GM19043 (cell line): ENCODE measurements around the gene PRELID1.
"Not testable (repeated sequence)": the region's sequence is repeated elsewhere in the genome, so short reads cannot be mapped to it uniquely, and the experiment has no call there.

ENCODE experiments used
- ATAC-seq: cut with Tn5 transposase; IDR thresholded peaks from one replicate; pipeline ENCODE4 v1.9.1; 2021; ENCODE audit warnings: low read depth; ENCODE audit not compliant: unreplicated experiment

Gene PRELID1

DNA sequence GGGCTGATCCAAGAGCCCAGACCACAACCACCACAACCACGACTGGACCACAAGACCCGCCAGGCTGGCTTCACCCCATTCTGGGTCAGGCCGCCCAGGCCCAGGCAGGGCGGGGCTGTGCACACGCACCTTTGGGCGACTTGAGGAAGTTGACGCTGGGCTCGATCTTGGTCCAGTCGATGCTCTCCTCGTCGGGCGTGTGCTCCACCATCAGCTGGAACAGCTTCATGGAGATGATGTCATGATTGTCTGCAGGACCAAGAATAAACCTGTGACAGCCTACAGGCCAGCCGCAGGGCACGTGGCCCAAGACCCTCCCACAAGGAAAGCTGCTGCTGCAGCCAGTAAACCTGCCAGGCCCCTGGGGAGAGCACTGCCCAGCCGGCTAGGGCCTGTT, 30.6 kb downstream of the PRELID1 start:
- ATAC-seq, result no peak

DNA sequence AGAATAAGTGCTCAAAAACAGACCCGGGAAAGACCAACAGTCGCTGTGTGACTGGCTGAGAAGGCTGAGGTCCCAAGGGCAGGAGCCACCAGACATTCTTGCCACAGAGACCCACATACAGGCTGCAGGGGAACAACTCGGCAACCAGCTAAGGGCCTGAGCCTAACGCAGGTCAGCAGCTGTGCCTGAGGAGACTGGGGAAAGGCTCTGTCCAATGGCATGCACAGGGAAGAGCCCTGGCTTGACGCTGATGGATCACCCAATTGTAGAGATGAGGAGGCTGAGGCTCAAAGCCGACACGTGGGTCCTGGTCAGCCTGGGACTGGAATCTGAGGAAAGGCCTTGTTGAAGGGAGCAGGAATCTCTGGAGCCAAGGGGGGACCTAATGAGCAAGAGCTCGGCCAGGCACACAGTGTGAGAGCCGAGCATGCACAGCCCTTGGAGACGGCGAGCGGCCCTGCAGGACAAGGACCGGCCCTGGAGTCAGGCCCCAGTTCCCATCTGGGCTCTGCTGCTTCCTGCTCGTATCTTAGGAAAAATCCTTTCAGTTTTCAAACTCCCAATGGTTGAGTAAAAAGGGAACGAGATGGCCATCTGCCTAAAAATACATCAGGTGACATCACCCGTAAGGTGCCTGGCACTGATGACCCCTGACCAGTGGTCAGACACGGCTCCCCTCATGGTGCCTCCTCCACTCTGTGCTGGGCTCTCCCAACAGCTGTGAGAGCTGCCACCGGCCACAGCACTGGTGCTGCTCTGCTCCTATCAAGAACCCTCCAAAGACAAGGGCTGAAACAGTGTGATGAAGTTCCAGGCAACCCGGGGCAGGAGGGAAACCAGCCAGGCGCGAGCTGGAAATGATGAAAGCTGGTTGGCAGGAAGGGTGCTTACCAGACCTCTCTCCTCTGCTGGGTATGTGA, 31.4 kb downstream of the PRELID1 start:
- ATAC-seq, result no peak

DNA sequence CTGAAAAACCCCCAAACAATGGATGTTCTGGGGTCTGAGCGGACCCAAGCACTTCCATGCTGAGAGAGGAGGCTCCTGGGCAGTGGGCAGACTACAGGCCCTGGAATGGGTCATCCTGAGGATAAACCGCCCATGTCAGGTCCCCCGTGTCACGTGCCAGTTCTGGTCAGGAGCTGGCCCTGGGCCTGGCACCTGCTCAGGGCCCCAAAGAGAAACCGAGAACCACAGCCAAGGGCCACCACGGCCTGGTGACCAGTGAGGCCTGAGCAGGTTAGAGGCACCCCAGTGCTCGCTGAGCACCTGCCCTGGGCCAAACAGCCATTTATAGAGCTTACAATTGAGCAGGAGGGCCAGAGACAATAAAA, 32.1 kb downstream of the PRELID1 start:
- ATAC-seq, result no peak

GRCh38 chr5:177336112-177336511, 32.5 kb downstream of the PRELID1 start:
- ATAC-seq, result no peak

GRCh38 chr5:177336603-177337494, 33.2 kb downstream of the PRELID1 start:
- no peak for ATAC-seq

DNA sequence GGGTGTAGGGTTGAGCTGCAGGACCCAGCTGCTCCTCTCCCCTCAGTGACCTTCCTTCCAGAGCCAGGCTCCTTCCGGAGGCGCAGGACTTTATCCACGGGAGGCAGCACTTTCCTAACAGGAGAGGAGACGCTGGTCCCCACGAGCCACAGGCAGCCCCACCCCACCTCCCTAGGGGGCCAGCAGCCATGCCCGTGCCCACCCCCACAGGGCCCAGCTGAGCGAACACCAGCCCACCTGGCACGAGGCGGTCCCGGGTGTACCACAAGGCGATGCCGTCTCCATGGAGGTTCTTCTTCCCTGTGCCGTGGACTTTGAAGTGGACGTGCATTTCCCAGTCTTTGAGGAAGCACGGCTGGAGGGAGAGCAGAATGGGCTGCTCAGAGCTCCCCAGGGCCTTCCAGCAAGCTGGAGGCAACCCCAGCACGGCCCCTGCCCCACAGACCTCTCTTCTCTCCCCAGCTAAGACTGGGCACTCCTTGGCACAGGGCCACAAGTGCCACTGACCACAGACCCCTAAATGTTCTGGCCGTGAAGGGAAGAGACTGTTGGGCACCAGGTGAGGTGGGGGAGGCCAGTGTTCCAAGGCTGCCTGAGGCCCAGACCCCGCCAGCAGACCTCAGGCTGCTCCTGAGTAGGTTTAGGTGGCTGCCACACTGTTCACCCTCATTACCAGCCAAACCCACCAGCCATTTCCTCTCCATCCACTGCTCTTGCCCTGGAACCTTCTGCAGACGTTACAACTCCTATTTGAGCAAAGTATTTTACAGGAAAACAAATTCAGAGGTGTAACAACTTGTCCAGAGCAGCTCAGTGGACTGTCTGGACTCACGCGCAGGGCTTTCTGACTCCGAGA, 34.9 kb downstream of the PRELID1 start:
- ATAC-seq, result no peak

- no peak for ATAC-seq
These were observed 35.6 kb downstream of the PRELID1 start for GRCh38 chr5:177339107-177339638.

GRCh38 chr5:177343000-177343399, 39.4 kb downstream of the PRELID1 start:
- ATAC-seq, result not testable (repeated sequence)

GRCh38 chr5:177343777-177344176, 40.2 kb downstream of the PRELID1 start:
- ATAC-seq, result no peak

- ATAC-seq, result no peak
These were observed 41.3 kb downstream of the PRELID1 start for GRCh38 chr5:177344891-177345290.

DNA sequence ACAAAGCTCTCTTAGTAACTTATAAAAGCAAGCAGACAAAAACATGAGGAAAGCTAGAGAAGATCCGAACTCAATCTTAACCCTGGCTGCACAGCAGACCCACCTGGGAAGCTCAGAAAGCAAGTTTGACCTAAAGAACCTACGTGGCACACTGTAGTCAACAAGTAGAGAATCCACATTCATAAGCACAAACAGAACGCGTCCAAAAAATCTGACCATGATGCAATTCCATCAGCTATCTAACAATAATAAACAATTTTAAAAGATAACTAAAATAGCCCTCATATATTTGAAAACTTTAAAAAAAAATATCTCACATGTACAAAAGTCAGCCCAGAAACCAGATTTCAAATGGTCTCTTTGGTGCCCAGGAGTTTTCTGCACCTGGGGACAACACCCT, 43.2 kb downstream of the PRELID1 start:
- ATAC-seq, result no peak

DNA sequence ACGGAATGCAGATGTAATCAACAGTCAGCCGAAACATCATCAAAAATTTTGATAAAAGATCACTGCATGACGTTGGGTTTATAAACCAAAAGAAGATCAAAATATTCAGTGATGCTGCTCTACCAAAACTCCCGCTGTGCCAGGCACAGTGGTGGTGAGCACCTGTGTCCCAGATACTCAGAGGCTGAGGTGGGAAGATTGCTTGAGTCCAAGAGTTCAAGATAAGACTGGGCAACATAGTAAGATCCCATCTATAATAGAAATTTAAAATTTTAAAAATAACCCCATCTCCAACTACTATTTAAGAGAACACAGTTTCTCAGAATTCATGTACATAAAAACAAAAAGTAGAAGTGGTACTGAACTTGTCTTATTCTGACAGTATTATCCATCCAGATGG, 44.1 kb downstream of the PRELID1 start:
- ATAC-seq, result no peak

- ATAC-seq, result no peak
These were observed 45.7 kb downstream of the PRELID1 start for GRCh38 chr5:177349362-177349647.

DNA sequence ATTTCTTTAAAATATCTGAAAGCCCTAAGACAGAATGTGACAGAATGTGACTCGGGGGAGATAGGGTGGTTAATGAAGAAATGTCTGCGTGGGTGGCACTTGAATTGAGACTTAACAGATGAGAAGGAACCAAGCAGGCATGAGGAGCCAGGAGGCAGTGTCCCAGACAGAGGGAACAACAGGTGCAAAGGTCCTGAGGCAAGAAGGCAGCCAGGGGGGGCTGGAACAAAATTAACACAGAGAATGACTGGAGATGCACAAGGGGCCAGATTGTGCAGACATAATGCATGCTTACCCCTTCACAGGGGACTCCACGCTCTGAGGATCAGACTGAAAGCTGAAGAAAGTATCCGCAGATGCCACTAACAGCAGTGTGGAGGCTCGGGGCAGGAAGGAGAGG, 46.2 kb downstream of the PRELID1 start:
- no peak for ATAC-seq

GRCh38 chr5:177350776-177351391, 47.3 kb downstream of the PRELID1 start:
- no peak for ATAC-seq

DNA sequence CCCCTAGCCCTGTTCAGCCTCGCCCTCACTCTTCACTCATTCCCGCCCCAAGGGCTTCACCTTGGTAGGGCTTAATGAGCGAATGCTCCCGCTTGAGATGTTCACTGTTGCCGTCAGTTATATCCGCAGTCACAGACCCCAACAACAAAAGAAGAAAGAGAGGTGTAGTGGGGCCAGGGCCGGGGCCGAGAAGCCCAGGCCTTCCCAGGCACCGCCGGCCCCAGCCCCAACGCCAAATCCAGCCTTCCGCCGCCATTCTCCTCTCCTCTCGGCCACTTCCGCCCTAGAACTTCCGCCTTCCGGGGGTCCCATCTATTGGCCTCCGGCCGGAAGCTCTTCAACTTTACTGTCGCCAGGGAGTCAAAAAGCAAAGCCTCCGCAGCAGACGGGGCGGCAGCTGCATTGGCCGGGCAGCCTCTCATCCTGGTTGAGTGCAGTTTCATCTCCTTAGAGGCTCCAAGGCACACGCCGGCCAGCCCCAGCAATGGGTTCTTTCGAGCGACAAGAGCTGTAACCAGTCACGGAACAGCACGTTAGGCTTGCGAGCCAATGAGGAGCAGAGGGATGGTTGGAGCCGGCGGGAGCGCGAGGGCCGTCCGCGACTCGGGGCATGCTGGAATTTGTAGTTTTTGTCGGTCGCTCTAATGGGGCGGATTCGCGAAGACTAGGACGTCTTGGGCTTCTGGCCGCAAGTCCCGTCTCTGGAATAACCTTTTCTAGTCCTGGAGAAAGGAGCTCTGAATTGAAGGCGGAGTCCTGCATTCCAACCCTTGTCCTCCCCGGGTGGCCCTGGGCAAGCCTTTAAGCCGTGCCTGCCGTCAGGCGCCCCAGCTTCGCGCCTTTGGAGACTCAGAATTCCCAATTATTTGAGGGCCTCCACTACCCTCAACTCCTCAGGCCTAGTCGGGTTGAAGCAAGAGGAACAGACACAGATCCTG, 48.1 kb downstream of the PRELID1 start, which contains the start of gene LMAN2:
TSS of gene LMAN2 (minus strand) at position 277 of the 938 bp plus-strand sequence. CDS start at position 256, 21 bp downstream.
- ATAC-seq, result peak; percentile 96

GRCh38 chr5:177353093-177353492, 49.5 kb downstream of the PRELID1 start:
- ATAC-seq, result no peak

DNA sequence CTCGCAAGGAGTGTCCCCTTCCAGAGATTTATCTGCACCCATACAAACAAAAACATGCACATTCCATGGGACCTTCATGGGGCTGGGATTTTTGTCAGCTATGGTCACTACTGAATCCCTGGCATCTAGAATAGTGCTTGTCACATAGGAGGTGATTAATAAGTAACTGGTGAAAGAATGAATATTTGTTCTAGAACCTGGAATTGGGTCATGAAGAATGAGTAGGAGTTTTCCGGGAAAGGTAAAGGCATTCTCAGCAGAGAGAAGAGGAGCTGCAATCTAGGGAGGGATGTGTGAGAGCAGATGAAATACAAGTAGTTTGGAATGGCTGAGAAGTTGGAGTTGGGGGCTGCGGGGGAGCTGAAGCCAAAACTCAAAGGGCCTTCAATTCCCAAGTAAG, 50.7 kb downstream of the PRELID1 start:
- ATAC-seq, result no peak

GRCh38 chr5:177354711-177355110, 51.1 kb downstream of the PRELID1 start:
- ATAC-seq, result no peak
